PC-3 (cell line): ENCODE data around the gene SLC3A2. TPM values are rescaled to one million over a fixed set of nuclear protein-coding genes. Genes with fewer than 3 reads are reported as not detected.

Source experiments
- ATAC-seq: fragments of 200-7000 bp; cut with Tn5 transposase; 2 replicates; pipeline ENCODE4 v1.9.1; 2020; ENCODE audit warnings: mild to moderate bottlenecking, moderate library complexity
- BruUV-seq: library from RNA; stranded (reverse); fragments of 400-500 nt; replicated peaks from 2 replicates; lab custom pipeline; 2021; lab: Mats Ljungman, UMichigan
- CTCF ChIA-PET: fragments of 300-600 bp; sonication (Branson Sonifier 250); formaldehyde crosslinking; loops from one replicate; lab custom pipeline; 2022; ENCODE audit warnings: antibody characterized with exemption; lab: Charles Lee
- POLR2A ChIA-PET: fragments of 300-600 bp; sonication (Branson Sonifier 250); formaldehyde crosslinking; loops from one replicate; lab custom pipeline; 2022; ENCODE audit warnings: antibody characterized with exemption; ENCODE audit not compliant: unreplicated experiment; lab: Charles Lee
- DNase-seq: peaks from one replicate; pipeline ENCODE4 v3.0.0-alpha.2; 2015
- H2AFZ ChIP-seq: fragments of 300-600 bp; sonication (generic); 2 replicates; pipeline ENCODE4 v1.6.0; 2016; ENCODE audit warnings: antibody characterized with exemption, low read length
- H3F3A ChIP-seq: fragments of 300-600 bp; sonication (generic); one replicate; pipeline ENCODE4 v1.6.0; 2017; ENCODE audit warnings: antibody characterized with exemption, low read length, control low read depth, mild to moderate bottlenecking; ENCODE audit not compliant: unreplicated experiment
- H3K27ac ChIP-seq: fragments of 300-600 bp; sonication (generic); 2 replicates; pipeline ENCODE4 v1.5.1; 2016; ENCODE audit warnings: mild to moderate bottlenecking, low read length
- H3K27me3 ChIP-seq: fragments of 300-600 bp; sonication (generic); 2 replicates; pipeline ENCODE4 v1.6.1; 2016; ENCODE audit warnings: low read length, mixed read lengths
- H3K36me3 ChIP-seq: fragments of 300-600 bp; sonication (generic); 2 replicates; pipeline ENCODE4 v1.6.1; 2016; ENCODE audit warnings: low read depth, mixed run types, low read length, mixed read lengths
- H3K4me1 ChIP-seq: fragments of 300-600 bp; sonication (generic); 2 replicates; pipeline ENCODE4 v1.5.1; 2016; ENCODE audit warnings: low read length; ENCODE audit not compliant: insufficient read depth
- H3K4me2 ChIP-seq: fragments of 300-600 bp; sonication (generic); 2 replicates; pipeline ENCODE4 v1.6.0; 2016; ENCODE audit warnings: low read length
- H3K4me3 ChIP-seq: fragments of 300-600 bp; sonication (generic); 2 replicates; pipeline ENCODE4 v1.5.1; 2016; ENCODE audit warnings: mild to moderate bottlenecking, low read length, mixed read lengths
- H3K79me2 ChIP-seq: fragments of 300-600 bp; sonication (generic); 2 replicates; pipeline ENCODE4 v1.6.1; 2017; ENCODE audit warnings: low read length, mixed read lengths
- H3K9ac ChIP-seq: fragments of 300-600 bp; sonication (generic); 2 replicates; pipeline ENCODE4 v1.6.0; 2016; ENCODE audit warnings: mild to moderate bottlenecking, low read length
- H3K9me2 ChIP-seq: fragments of 300-600 bp; sonication (generic); replicated peaks from 2 replicates; pipeline ENCODE4 v1.6.1; 2016; ENCODE audit warnings: mixed run types, low read length, mixed read lengths
- H3K9me3 ChIP-seq: fragments of 300-600 bp; sonication (generic); 2 replicates; pipeline ENCODE4 v1.6.1; 2016; ENCODE audit warnings: low read length, mixed read lengths
- H4K20me1 ChIP-seq: fragments of 300-600 bp; sonication (generic); 2 replicates; pipeline ENCODE4 v1.6.1; 2016; ENCODE audit warnings: low read length, mixed read lengths
- CTCF ChIP-seq: fragments of 300-600 bp; sonication (generic); conservative IDR thresholded peaks from 2 replicates; pipeline ENCODE4 v1.5.1; 2017; ENCODE audit warnings: antibody characterized with exemption, low read depth, mild to moderate bottlenecking, low read length
- EZH2 ChIP-seq: fragments of 300-600 bp; sonication (generic); IDR thresholded peaks from one replicate; pipeline ENCODE4 v1.6.1; 2017; ENCODE audit warnings: antibody characterized with exemption, mild to moderate bottlenecking, low read length; ENCODE audit not compliant: unreplicated experiment
- EZH2phosphoT487 ChIP-seq: fragments of 300-600 bp; sonication (generic); IDR thresholded peaks from 2 replicates; pipeline ENCODE4 v1.6.1; 2018; ENCODE audit warnings: mild to moderate bottlenecking, antibody characterized with exemption, low read length, borderline replicate concordance
- intact Hi-C: fragments of 100-400 bp; cut with micrococcal nuclease; formaldehyde crosslinking; loops from 2 replicates; pipeline ENCODE4 v1.9.0; 2023
- total RNA-seq: library from RNA; depleted of rRNA; stranded (reverse); fragments of >200 nt; gene quantifications from 2 replicates; pipeline ENCODE4 v1.2.3, GENCODE V29; 2014

Gene SLC3A2
- total RNA-seq, 1 experiment from 2014 or later: 243 TPM

- BruUV-seq: no TSS peak
- CTCF ChIA-PET: no interaction called here
- H3K4me3 ChIP-seq: no peak overlapping the region
Measured at GRCh38 chr11:62923601-62924411, 43.1 kb downstream of the SLC3A2 start.

GRCh38 chr11:62925308-62925707, 44.6 kb downstream of the SLC3A2 start:
- Histone ChIP-seq H3K9me3 (no peaks in the 10 kb centered on the region), H3K36me3 (no peaks in the 10 kb centered on the region), H2AFZ (no peak overlapping the region), H3K4me1 (no peaks in the 10 kb centered on the region; the same call in 1 of the 2 replicates), H3K79me2 (no peaks in the 10 kb centered on the region), H3K27me3 (peaks cover 21% of the 10 kb centered on the region), H3F3A (no peaks in the 10 kb centered on the region), H3K27ac (no peak overlapping the region), H3K9me2 (no peaks in the 10 kb centered on the region), H4K20me1 (no peaks in the 10 kb centered on the region), H3K4me2 (no peak overlapping the region), H3K4me3 (no peak overlapping the region), H3K9ac (no peak overlapping the region)
- DNase-seq: no peak
- CTCF ChIA-PET: no interaction called here
- intact Hi-C loops: no loop called here
- BruUV-seq: no TSS peak
- no peak for ATAC-seq
- TF ChIP-seq EZH2: no peak
- no peak for TF ChIP-seq EZH2phosphoT487
- POLR2A ChIA-PET: no interaction called here

More at GRCh38 chr11:62923601-62924411, 43.1 kb downstream of the SLC3A2 start:
- no peaks in the 10 kb centered on the region for H3K9me2 ChIP-seq
- H3K9ac ChIP-seq: no peak overlapping the region
- no peaks in the 10 kb centered on the region for H3K36me3 ChIP-seq
- no peak overlapping the region for H3K27ac ChIP-seq
- no peaks in the 10 kb centered on the region; the same call in 1 of the 2 replicates for H3K4me1 ChIP-seq
- no peak overlapping the region for H2AFZ ChIP-seq
- intact Hi-C loops: no loop called here
- no peak for DNase-seq
- H3K27me3 ChIP-seq: peaks cover 21% of the 10 kb centered on the region
- POLR2A ChIA-PET: interaction anchor here (0.6 kb wide), 1 partner anchor 44 kb away, joined by 3 read pairs; no protein-coding TSS in a partner anchor
- H4K20me1 ChIP-seq: no peaks in the 10 kb centered on the region
- no peak for TF ChIP-seq EZH2phosphoT487
- TF ChIP-seq CTCF: no peak
- no peak for TF ChIP-seq EZH2
- H3K9me3 ChIP-seq: no peaks in the 10 kb centered on the region
- H3K4me2 ChIP-seq: no peak overlapping the region
- no peaks in the 10 kb centered on the region for H3K79me2 ChIP-seq
- no peaks in the 10 kb centered on the region for H3F3A ChIP-seq
- no peak for ATAC-seq

- Histone ChIP-seq H3K9me2 (no peaks in the 10 kb centered on the region), H4K20me1 (no peaks in the 10 kb centered on the region), H3K27me3 (peaks cover 20% of the 10 kb centered on the region), H3K4me2 (no peak overlapping the region), H3K79me2 (no peaks in the 10 kb centered on the region), H3K36me3 (no peaks in the 10 kb centered on the region), H3K9me3 (no peaks in the 10 kb centered on the region), H3K4me1 (no peaks in the 10 kb centered on the region; the same call in 1 of the 2 replicates), H2AFZ (no peak overlapping the region), H3K4me3 (no peak overlapping the region), H3K27ac (no peak overlapping the region), H3F3A (no peaks in the 10 kb centered on the region), H3K9ac (no peak overlapping the region)
- intact Hi-C loops: no loop called here
- DNase-seq (no peak), ATAC-seq (no peak)
- no peak for TF ChIP-seq EZH2phosphoT487
- TF ChIP-seq EZH2: no peak
- TF ChIP-seq CTCF: no peak
- ChIA-PET CTCF (no interaction called here), POLR2A (no interaction called here)
- BruUV-seq: no TSS peak
Measured at GRCh38 chr11:62925745-62926679, 45.3 kb downstream of the SLC3A2 start.
